T-helper 2 cell treated with Interferon-gamma antibody and Interleukin-4, amounts not matched to agents 100 ng/mL and 5 ng/mL, for 36 hours (primary cell): ENCODE measurements around the gene SALL3. TPM values are rescaled to one million over a fixed set of nuclear protein-coding genes. Genes with fewer than 3 reads are reported as not detected.

Experiments
- intact Hi-C: fragments of 100-400 bp; cut with micrococcal nuclease; formaldehyde crosslinking; loops from one replicate; pipeline ENCODE4 v1.15.1; 2023
- total RNA-seq: library from RNA; stranded (reverse); gene quantifications from 2 replicates; pipeline ENCODE4 v1.2.3, GENCODE V29; 2022

Gene SALL3
- total RNA-seq, 1 donor from 2014 or later, result not detected

DNA sequence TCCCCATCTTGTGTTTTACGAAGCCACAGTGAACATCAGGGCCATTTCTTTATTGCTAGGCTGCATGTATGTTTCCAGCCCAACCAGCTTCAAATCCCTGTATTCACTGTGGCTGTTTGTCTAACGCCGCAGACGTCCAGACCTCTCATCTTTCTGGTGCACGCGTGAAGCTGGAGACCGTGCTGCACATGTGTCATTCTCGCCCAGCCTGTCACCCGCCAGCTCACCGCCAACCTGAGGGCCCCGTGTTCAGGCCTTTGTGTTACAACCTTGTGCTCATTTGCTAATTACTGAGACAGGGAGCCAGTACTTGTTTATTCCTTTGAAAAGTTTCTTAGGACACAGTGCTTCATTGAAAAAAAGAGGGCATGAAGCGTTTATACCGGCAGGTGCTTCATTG lies 21.4 kb downstream of the SALL3 start:
- intact Hi-C loops, result no loop called here

DNA sequence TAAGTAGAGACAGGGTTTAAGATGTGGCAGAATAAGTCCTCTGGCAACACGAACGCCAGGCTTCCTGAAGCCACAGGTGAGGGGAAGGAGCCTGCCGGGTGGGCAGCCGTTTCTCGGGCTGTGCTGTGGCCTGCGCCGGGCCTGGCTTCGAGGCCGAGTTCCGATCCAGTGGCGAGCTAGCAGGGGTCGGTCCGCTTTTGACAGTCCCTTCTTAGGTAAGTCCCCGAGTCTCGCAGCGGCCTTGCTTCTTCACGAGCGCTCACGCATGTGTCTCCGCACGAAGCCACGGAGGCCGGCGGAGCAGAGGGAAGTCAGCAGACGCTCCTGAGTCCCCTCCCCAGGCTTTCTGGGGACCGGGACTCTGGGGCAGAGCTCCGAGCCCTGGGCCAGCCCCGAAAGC lies 26.0 kb downstream of the SALL3 start:
- intact Hi-C loops, result no loop called here

DNA sequence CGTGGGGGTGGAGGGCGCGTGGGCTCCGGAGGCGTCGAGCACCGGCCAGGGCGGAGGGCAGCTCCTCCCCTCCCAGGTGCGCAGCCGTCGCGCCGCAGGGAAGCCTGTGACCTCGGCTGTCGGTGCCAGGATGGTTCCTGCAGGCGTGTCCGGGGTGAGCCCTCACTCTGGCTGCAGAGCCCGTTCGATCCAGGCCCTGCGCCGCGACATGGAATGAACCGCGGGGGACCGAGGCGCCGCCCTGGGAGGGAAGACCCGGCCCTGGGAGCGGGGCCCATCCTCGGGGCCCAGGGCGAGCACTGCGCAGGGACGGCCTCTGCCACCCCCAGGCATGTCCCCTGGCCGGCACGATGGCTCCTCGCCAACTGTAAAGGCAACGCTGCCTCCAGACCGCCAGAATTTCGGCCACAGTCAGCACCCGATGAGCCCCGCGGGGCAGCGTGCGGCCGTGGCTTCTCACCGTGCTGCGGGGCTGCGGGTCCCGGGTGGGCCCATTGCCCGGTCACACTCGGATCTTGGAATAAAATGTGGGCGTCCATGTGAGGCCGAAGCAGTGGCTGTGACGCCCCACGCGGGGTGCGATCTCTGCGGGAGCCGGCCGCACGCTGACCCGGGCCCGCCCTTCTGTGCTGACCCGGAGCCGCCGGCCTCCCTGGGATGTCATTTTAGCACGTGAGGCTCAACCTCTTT lies 26.6 kb downstream of the SALL3 start:
- intact Hi-C loops, result no loop called here

- intact Hi-C loops, result no loop called here
Observed at GRCh38 chr18:79007440-79007839, 27.8 kb downstream of the SALL3 start.

DNA sequence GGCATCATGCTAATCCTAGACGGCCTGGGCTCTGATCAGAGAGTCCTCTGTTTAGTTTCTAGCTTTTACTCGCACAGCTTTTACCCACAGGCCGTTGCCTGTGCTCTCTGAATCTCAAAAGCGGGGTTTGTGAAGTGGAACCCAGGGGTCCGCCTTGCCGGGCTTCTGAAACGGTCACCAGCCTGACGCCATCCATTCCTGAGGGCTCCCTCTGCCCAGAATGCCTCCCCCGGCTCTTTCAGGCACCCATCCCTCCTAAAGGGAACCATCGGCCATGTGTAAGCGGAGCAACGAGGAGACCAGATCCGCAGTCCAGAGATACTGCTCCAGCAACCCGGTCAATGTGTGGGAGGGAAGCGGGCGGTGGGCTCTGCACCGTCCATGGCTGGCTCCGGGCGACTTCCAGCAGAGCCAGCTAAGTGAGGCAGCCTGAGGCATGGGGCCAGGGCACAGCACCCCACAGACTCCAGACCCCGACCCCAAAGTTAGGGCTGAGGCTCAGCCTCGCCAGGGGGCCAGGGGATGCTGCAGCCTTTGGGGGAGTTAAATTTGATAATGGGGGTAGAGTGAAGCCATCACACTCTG lies 28.8 kb downstream of the SALL3 start:
- intact Hi-C loops, result no loop called here

DNA sequence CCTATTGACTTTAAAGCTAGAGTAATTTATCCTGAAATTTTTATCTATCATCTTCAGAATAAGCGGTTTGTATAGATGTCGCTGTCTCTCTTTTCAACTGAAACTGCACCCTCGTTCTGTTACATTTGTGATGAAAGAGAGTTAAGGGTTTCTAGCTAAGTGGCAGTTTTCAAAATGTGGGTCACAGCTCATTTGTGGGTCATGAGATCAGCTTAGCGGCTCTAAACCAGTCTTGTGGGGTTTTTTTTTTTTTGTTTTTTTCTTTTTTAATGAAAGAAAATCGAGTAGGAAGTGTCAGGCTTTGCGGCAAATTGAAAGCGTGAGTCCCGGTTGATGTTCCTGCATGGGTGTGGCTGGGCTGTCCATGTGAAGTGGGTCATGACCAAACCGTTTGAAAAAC lies 31.2 kb downstream of the SALL3 start:
- intact Hi-C loops, result no loop called here

DNA sequence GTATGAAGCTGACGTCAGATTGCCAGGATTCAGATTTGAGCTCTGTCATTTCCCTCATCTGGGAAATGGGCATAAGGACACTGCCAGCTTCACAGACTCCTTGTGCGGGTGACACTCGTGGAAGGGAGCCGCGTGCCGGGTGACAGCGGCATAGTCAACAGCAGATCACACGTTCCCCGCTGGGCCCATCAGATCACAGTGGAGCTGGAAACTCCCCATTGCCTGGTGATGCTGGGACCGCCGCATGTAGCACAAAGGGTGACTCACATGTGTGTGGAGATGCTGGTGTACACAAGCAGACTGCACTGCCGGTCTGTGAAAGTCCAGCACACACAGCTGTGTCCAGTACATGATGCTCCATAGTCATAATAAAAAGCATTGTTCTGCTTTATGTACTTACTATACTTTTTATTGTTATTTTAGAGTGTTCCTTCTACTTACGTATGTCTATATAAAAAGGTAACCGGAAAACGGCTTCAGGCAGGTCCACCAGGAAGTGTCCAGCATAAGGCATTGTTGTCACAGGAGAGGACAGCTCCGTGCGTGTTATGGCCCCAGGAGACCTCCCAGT lies 31.8 kb downstream of the SALL3 start:
- intact Hi-C loops, result no loop called here

GRCh38 chr18:79013869-79014268 lies 34.3 kb downstream of the SALL3 start:
- intact Hi-C loops, result no loop called here

- intact Hi-C loops, result no loop called here
Observed at GRCh38 chr18:79018911-79019310, 39.3 kb downstream of the SALL3 start.

DNA sequence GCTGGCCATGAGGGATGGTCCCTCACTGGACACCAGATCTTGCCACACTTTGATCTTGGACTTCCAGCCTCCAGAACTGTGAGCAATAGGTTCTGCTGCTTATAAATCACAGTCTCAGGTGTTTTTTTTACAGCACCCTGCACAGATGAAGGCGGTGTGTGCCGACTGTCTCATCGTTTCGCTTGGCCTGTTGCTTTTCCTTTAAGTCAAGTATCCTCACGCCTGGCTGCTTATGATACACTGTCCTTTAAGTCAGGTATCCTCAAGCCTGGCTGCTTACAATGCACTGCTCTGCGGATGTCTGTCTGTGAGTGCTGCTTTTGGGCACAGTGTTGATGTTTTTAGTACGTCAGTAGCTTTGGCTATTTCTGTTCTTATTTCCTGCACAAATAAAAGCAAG lies 40.3 kb downstream of the SALL3 start:
- intact Hi-C loops, result no loop called here

DNA sequence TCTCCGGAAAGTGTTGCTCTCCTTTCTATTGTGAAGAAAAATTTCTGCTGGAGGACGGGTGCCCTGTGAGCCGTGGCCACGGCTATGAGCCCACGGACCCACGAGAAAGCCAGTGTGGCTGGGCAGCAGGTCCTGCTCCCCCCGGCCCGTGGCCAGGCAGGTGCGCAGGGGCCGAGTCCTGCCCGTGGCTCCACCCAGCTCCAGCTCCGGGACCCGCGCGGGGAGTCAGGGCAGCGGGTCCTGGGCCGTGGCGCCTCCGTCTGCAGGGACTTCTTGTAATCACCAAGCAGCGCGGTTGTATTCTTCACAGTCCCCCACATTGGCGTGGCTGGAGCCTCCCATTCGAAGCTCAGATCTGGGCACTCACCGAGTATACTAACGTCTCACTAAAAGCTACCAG lies 43.0 kb downstream of the SALL3 start:
- intact Hi-C loops, result no loop called here

DNA sequence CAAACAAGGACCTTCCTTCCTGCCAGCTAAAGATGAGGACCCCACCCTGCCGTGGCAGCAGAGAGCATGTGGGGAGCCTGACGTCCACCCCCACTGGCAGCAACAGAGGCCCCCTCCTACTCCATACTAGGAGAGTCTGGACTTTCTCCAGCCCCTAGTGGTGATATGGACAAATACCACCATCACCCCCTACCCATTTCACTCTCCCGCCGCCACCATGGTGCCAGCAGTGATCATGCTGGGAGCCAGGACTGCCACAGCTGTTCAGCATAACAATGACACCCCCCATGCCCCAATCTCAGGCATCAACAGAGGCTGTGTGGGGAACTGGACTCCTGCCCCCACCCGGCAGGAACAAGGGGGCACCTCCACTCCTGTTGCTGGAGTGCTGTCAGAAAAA lies 46.9 kb downstream of the SALL3 start:
- intact Hi-C loops, result no loop called here

DNA sequence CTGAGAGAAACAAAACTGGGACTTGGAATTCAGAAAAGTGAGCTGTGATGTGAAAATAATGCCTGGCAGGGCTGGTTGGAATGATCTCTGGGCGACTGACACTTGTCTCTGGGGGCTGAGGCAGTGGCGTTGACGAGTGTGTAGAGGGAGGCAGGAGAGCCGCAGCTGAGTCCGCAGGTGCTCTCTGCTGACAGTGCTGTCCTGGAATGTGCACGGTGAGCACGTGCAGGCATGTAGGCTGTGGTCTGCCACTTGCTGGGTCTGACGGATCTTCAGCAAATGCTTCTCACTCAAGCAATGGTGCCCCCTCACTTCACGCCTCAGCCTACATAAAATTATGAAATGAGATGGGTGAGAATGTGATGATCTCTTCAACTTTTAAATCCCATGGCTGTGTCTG lies 51.1 kb downstream of the SALL3 start:
- intact Hi-C loops, result no loop called here

DNA sequence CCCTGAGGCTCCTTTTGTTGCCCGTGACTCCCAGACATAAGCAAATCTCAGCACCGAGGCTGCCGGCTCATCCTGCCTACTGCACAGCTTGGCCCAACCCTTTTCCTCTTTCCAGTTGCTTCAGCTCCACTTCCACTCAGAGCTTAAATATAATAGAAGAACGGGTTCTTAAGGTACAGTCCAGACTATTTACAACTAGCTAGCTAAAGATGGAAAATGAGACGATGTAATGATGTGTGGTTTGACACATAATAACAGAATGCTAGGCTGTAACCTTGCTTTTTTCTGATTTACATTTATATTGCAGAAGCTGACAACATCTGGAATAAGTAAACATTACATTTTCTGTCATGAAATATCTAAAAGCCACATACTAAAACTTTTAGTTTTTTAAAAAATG lies 62.7 kb downstream of the SALL3 start:
- intact Hi-C loops, result no loop called here

GRCh38 chr18:79043288-79043687 lies 63.7 kb downstream of the SALL3 start:
- intact Hi-C loops, result no loop called here

DNA sequence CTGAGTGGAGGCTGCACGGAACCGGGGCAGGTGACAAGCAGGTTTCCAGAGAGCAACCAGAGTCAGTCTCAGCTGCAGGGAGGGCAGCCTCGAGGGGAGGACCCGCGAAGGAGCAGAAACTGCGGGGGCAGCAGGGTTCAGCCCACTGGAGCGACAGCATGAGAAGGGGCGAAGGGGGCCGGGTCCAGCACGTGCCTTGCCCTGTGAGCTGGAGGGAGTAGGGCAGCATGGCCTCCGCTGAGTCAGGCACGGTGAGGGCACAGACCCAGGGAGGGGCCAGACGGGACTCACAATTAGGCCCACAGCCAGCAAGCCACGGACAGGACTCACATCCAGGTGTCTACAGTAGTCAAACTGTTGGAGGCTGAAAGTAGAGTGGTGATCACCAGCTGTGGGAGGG lies 66.9 kb downstream of the SALL3 start:
- intact Hi-C loops, result no loop called here

- intact Hi-C loops, result no loop called here
Observed at GRCh38 chr18:79047556-79048244, 68.1 kb downstream of the SALL3 start.

- intact Hi-C loops, result no loop called here
Observed at GRCh38 chr18:79048245-79048632, 68.6 kb downstream of the SALL3 start.

DNA sequence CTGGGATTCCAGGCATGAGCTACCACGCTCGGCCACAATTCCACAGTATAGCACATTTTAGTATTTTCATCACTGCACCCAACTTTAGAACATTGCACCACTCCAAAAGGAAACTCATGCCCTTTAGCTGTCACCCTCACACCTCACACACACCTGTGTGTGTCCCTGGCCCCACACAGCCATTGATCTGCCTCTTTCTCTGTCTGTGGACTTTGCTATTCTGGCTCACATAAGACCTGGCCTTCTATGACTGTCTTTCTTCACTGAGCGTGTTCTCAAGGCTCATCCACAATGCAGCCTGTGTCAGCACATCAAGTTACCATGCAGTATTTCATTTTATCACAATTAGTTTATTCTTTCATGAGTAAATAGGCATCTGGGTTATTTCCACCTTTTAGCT lies 69.9 kb downstream of the SALL3 start:
- intact Hi-C loops, result no loop called here
